HepG2 (cell line): ENCODE measurements around the gene XKR7. TPM values are rescaled to one million over a fixed set of nuclear protein-coding genes. Genes with fewer than 3 reads are reported as not detected.

ENCODE experiments used
- ATAC-seq: fragments of 200-7000 bp; cut with Tn5 transposase; 3 replicates; pipeline ENCODE4 v1.9.1; 2020; ENCODE audit warnings: mild to moderate bottlenecking, moderate library complexity
- BruUV-seq: library from RNA; stranded (reverse); fragments of 400-500 nt; replicated peaks from 2 replicates; lab custom pipeline; 2021; lab: Mats Ljungman, UMichigan
- CTCF ChIA-PET: fragments of 300-600 bp; formaldehyde crosslinking; extraction: SDS; loops from one replicate; lab custom pipeline; 2021; ENCODE audit warnings: low total read pairs, inconsistent platforms, low intra/inter-chr PET ratio; lab: Yijun Ruan, JAX
- POLR2A ChIA-PET: fragments of 350-600 bp; sonication (Branson Sonifier 250); formaldehyde crosslinking; loops from one replicate; lab custom pipeline; 2020; ENCODE audit warnings: antibody characterized with exemption, inconsistent platforms; lab: Yijun Ruan, JAX
- DNase-seq: peaks from one replicate; pipeline ENCODE4 v3.0.0-alpha.2; 2015; ENCODE audit warnings: low spot score
- FAIRE-seq: peaks from 3 replicates; lab custom pipeline; 2011; peaks lifted over from hg19 to GRCh38; lab: Jason Lieb, UNC
- H2AFZ ChIP-seq: one replicate; pipeline ENCODE4 v1.6.1; 2011; ENCODE audit warnings: low read length, inconsistent platforms
- H3K27ac ChIP-seq: fragments of 300-600 bp; 3 replicates; pipeline ENCODE4 v1.8.0; 2011; ENCODE audit warnings: mixed run types, mild to moderate bottlenecking, mixed read lengths, low read length, inconsistent platforms; ENCODE audit not compliant: insufficient read depth; ENCODE audit errors: extremely low read length
- H3K27me3 ChIP-seq, 2 experiments: fragments of 200-600 bp in 1 of 2; 2 replicates in 1 of 2; 3 replicates in 1 of 2; pipeline versions ENCODE4 v1.6.0 to v1.8.0; 2011; ENCODE audit warnings: low read length in 2 of 2, mild to moderate bottlenecking in 2 of 2, moderate library complexity in 2 of 2, inconsistent platforms in 1 of 2; ENCODE audit not compliant: insufficient read depth in 2 of 2, control insufficient read depth in 1 of 2
- H3K36me3 ChIP-seq, 2 experiments: fragments of 200-600 bp in 1 of 2; replicated peaks in 1 of 2; 2 replicates in 1 of 2; 3 replicates in 1 of 2; pipeline versions ENCODE4 v1.5.1 to v1.8.0; 2011; ENCODE audit warnings: low read length in 2 of 2, inconsistent platforms in 1 of 2; ENCODE audit not compliant: insufficient read depth in 2 of 2, control insufficient read depth in 1 of 2
- H3K4me1 ChIP-seq: 2 replicates; pipeline ENCODE4 v1.5.1; 2012; ENCODE audit warnings: low read length, inconsistent platforms; ENCODE audit not compliant: insufficient read depth
- H3K4me2 ChIP-seq: 2 replicates; pipeline ENCODE4 v1.6.0; 2011; ENCODE audit warnings: low read depth, low read length, inconsistent platforms
- H3K4me3 ChIP-seq, 3 experiments: fragments of 200-600 bp in 1 of 3; sonication (generic), shearing (Covaris generic) in 1 of 3; replicated peaks in 1 of 3; 2 replicates each; pipeline ENCODE4 v1.5.1; 2011 to 2016; ENCODE audit warnings: low read length in 3 of 3, inconsistent platforms in 2 of 3, low read depth in 2 of 3, mild to moderate bottlenecking in 2 of 3, control low read depth in 1 of 3, mixed read lengths in 1 of 3; ENCODE audit not compliant: insufficient read depth in 1 of 3
- H3K79me2 ChIP-seq: one replicate; pipeline ENCODE4 v1.6.1; 2011; ENCODE audit warnings: low read length, inconsistent platforms; ENCODE audit not compliant: insufficient read depth
- H3K9ac ChIP-seq: 2 replicates; pipeline ENCODE4 v1.6.0; 2011; ENCODE audit warnings: mild to moderate bottlenecking, low read depth, low read length, inconsistent platforms; ENCODE audit not compliant: insufficient read depth
- H3K9me3 ChIP-seq: 2 replicates; pipeline ENCODE4 v1.5.1; 2012; ENCODE audit warnings: mild to moderate bottlenecking, low read length
- H4K20me1 ChIP-seq: 2 replicates; pipeline ENCODE4 v1.6.0; 2011; ENCODE audit warnings: inconsistent platforms, mild to moderate bottlenecking, low read length, moderate library complexity; ENCODE audit not compliant: insufficient read depth
- ELF1 ChIP-seq: sonication (generic); formaldehyde crosslinking; IDR thresholded peaks from 2 replicates; pipeline ENCODE4 v1.4.0; 2020; ENCODE audit warnings: missing genetic modification reagents
- KLF12 ChIP-seq: sonication (generic); formaldehyde crosslinking; IDR thresholded peaks from 2 replicates; pipeline ENCODE4 v1.4.0; 2020; ENCODE audit warnings: missing genetic modification reagents, borderline replicate concordance
- NFIC ChIP-seq: IDR thresholded peaks from 2 replicates; pipeline ENCODE4 v1.6.1; 2012; ENCODE audit warnings: mild to moderate bottlenecking, low read length, inconsistent platforms
- USF2 ChIP-seq, 2 experiments: sonication (generic) in 1 of 2; formaldehyde crosslinking in 1 of 2; IDR thresholded peaks; 2 replicates each; pipeline versions ENCODE4 v1.5.1 to v1.6.1; 2011 to 2020; ENCODE audit warnings: borderline replicate concordance in 1 of 2, low read depth in 1 of 2, low read length in 1 of 2, mild to moderate bottlenecking in 1 of 2, missing genetic modification reagents in 1 of 2, moderate library complexity in 1 of 2
- ZBTB39 ChIP-seq: sonication (generic); formaldehyde crosslinking; IDR thresholded peaks from 2 replicates; pipeline ENCODE4 v1.5.0; 2020; ENCODE audit warnings: missing genetic modification reagents
- ZBTB4 ChIP-seq: sonication (generic); formaldehyde crosslinking; IDR thresholded peaks from 2 replicates; pipeline ENCODE4 v1.4.0; 2020; ENCODE audit warnings: missing genetic modification reagents, mild to moderate bottlenecking, borderline replicate concordance
- ZMYM2 ChIP-seq: sonication (generic); formaldehyde crosslinking; IDR thresholded peaks from 2 replicates; pipeline ENCODE4 v1.8.0; 2022; ENCODE audit warnings: mild to moderate bottlenecking, missing genetic modification reagents
- WGBS: methylation state at CpG from one replicate; pipeline ENCODE4 v1.1.6; 2017; ENCODE audit warnings: low lambda C conversion rate; 5-methylcytosine and 5-hydroxymethylcytosine counted together
- in situ Hi-C: cut with HindIII; loops from 2 replicates; pipeline ENCODE4 v1.10.0; 2017; ENCODE audit warnings: low pct_unique_long_range_greater_than_20kb; ENCODE audit not compliant: extremely low pct_ligation_motif_present
- intact Hi-C: fragments of 100-400 bp; cut with micrococcal nuclease; formaldehyde crosslinking; loops from one replicate; pipeline ENCODE4 v1.10.0; 2022; ENCODE audit not compliant: unreplicated experiment
- polyA plus RNA-seq, 8 experiments: library from polyadenylated mRNA; depleted of rRNA in 3 of 8; stranded (reverse) in 7 of 8; unstranded in 1 of 8; fragments of >200 nt; fragmentation: Illumina TruSeq in 4 of 8; extraction: Trizol in 4 of 8; gene quantifications; 2 replicates each; pipeline versions ENCODE4 v1.2.1 to v1.2.3, GENCODE V29; 2011 to 2016; ENCODE audit warnings: low read depth in 4 of 8, missing spikeins in 1 of 8, mixed read lengths in 1 of 8; ENCODE audit not compliant: insufficient read depth in 1 of 8
- total RNA-seq, 5 experiments: library from RNA; depleted of rRNA; stranded (reverse); fragments of >200 nt; fragmentation: Illumina TruSeq; extraction: Trizol; gene quantifications; 2 replicates each; pipeline ENCODE4 v1.2.3, GENCODE V29; 2016; ENCODE audit warnings: low read depth in 1 of 5
- TF ChIP-seq, protein P1 (sequence below): sonication (generic); formaldehyde crosslinking; IDR thresholded peaks from 2 replicates; pipeline ENCODE4 v1.4.0; 2020; ENCODE audit warnings: missing genetic modification reagents

The XKR7 gene
- total and polyA plus RNA-seq, 2 of the 13 experiments (the other 11 are each of a cell fraction or from before 2014, with no cell fraction given), result not detected

DNA sequence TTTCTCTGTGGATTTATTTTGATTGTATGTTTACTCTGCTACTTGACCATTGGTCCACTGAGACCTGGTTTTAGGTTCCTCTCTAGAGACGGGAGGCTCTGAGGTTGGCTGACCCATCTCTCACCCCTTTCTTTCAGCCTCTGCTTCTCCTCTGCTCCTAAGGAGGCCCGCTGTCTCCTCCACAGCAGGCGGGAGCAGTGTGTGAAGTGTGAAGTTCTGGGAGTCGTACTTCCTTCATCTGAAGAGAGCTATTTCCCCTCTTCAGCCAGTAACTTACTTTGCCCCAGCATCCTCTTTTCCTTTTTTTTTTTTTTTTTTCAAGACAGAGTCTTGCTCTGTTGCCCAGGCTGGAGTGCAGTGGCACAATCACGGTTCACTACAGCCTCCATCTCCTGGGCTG, 37.2 kb upstream of the XKR7 start (continued):
- no peak for TF ChIP-seq USF2 (IDR thresholded peaks at IDR 0.05; ENCODE audit: low read depth, low read length)
- no peak for TF ChIP-seq USF2 (CRISPR knock-in tag; IDR thresholded peaks at IDR 0.05; ENCODE audit: borderline replicate concordance)

DNA sequence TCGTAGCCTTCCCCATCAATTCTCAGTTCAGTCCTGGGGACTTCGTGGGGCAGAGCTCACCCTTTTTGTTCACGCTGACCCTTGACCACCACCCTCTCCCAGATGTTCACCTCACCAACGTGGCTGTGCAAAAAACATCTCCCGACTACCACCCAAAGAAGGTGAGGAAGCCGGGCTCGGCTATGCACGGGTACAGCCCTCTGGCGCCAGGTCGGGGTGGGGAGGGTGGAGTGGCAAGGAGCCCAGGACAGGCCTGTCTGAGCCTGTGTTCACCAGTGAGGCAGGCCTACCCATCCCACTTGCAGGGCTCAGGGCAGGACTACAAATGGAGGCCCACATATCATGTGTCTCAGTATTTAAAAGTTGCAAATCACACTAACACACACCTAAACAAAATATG, 34.3 kb upstream of the XKR7 start:
- no peak for DNase-seq
- BruUV-seq, result no TSS peak
- in situ Hi-C loops, result no loop called here
- intact Hi-C loops, result no loop called here
- Histone ChIP-seq H3K27me3 (peaks cover 0 to 15% of the 10 kb centered on the region in 2 experiments; a peak in 2 of 5 replicates), H2AFZ (no peak overlapping the region), H3K36me3 (no peaks in the 10 kb centered on the region), H3K4me1 (no peaks in the 10 kb centered on the region), H3K4me3 (no peak overlapping the region), H3K4me2 (no peak overlapping the region), H3K9me3 (no peaks in the 10 kb centered on the region), H3K27ac (no peak overlapping the region), H3K79me2 (no peaks in the 10 kb centered on the region), H3K9ac (no peak overlapping the region), H4K20me1 (no peaks in the 10 kb centered on the region)
- POLR2A ChIA-PET, result interaction anchor here (1.2 kb wide), 1 partner anchor 18 kb away, joined by 4 read pairs; the partner anchor contains the start of gene PDRG1
- CTCF ChIA-PET, result no interaction called here
- 21% methylated on average over 10 of the region's 10 CpGs for WGBS
- peak; percentile 18; the same call in 1 of the 3 replicates for ATAC-seq
- no peak for FAIRE-seq
- TF ChIP-seq, protein P1, sequence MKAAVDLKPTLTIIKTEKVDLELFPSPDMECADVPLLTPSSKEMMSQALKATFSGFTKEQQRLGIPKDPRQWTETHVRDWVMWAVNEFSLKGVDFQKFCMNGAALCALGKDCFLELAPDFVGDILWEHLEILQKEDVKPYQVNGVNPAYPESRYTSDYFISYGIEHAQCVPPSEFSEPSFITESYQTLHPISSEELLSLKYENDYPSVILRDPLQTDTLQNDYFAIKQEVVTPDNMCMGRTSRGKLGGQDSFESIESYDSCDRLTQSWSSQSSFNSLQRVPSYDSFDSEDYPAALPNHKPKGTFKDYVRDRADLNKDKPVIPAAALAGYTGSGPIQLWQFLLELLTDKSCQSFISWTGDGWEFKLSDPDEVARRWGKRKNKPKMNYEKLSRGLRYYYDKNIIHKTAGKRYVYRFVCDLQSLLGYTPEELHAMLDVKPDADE (CRISPR knock-in tag), result no peak
- TF ChIP-seq ELF1 (no peak), KLF12 (CRISPR knock-in tag) (no peak), ZMYM2 (CRISPR knock-in tag) (no peak), ZBTB4 (CRISPR knock-in tag) (no peak), NFIC (no peak), ZBTB39 (CRISPR knock-in tag) (no peak)
